SU-DHL-6 (cell line): Measurements from ENCODE around the gene APRT.

Source experiments
- H2AFZ ChIP-seq: fragments of 200-600 bp; sonication (generic); 2 replicates; pipeline ENCODE4 v1.6.1; 2014; ENCODE audit warnings: low read depth, mild to moderate bottlenecking, moderate library complexity, mixed read lengths, antibody characterized with exemption, low read length; ENCODE audit not compliant: severe bottlenecking
- H3F3A ChIP-seq: fragments of 200-600 bp; shearing (Covaris generic); 2 replicates; pipeline ENCODE4 v1.6.0; 2016; ENCODE audit warnings: antibody characterized with exemption, mild to moderate bottlenecking; ENCODE audit not compliant: insufficient read depth
- H3K27ac ChIP-seq: fragments of 200-600 bp; sonication (generic); 2 replicates; pipeline ENCODE4 v1.5.1; 2016; ENCODE audit warnings: low read depth, mild to moderate bottlenecking, low read length, moderate library complexity, mixed read lengths
- H3K27me3 ChIP-seq: fragments of 200-600 bp; sonication (generic), shearing (Covaris generic); 2 replicates; pipeline ENCODE4 v1.6.0; 2014; ENCODE audit warnings: mild to moderate bottlenecking, low read length
- H3K36me3 ChIP-seq: fragments of 200-600 bp; sonication (generic); 2 replicates; pipeline ENCODE4 v1.6.1; 2014; ENCODE audit warnings: mild to moderate bottlenecking, low read length, mixed read lengths
- H3K4me2 ChIP-seq: fragments of 300-600, 200-600 bp; shearing (Covaris generic), sonication (generic); 2 replicates; pipeline ENCODE4 v1.6.0; 2014; ENCODE audit warnings: low read length, low read depth, mild to moderate bottlenecking; ENCODE audit not compliant: poor library complexity, severe bottlenecking
- H3K4me3 ChIP-seq: fragments of 200-600 bp; sonication (generic); 2 replicates; pipeline ENCODE4 v1.5.1; 2014; ENCODE audit warnings: antibody characterized with exemption, low read length, mild to moderate bottlenecking, mixed read lengths; ENCODE audit not compliant: insufficient read depth, poor library complexity, severe bottlenecking
- H3K79me2 ChIP-seq: fragments of 200-600 bp; sonication (generic); 2 replicates; pipeline ENCODE4 v1.6.1; 2014; ENCODE audit warnings: mild to moderate bottlenecking, low read length, moderate library complexity; ENCODE audit not compliant: insufficient read depth
- H3K9ac ChIP-seq: fragments of 200-600 bp; sonication (generic); 2 replicates; pipeline ENCODE4 v1.7.0; 2014; ENCODE audit warnings: mild to moderate bottlenecking, low read length
- H3K9me2 ChIP-seq: fragments of 200-600 bp; sonication (generic); replicated peaks from 2 replicates; pipeline ENCODE4 v1.6.1; 2014; ENCODE audit warnings: low read length; ENCODE audit not compliant: insufficient read depth
- H3K9me3 ChIP-seq: fragments of 200-600 bp; sonication (generic); 2 replicates; pipeline ENCODE4 v1.6.1; 2014; ENCODE audit warnings: low read length, mixed read lengths; ENCODE audit not compliant: insufficient read depth
- H4K20me1 ChIP-seq: fragments of 200-600 bp; sonication (generic); 2 replicates; pipeline ENCODE4 v1.6.1; 2014; ENCODE audit warnings: low read depth, mild to moderate bottlenecking, antibody characterized with exemption, low read length, moderate library complexity, mixed read lengths
- EZH2phosphoT487 ChIP-seq: fragments of 200-600 bp; sonication (generic), shearing (Covaris generic); conservative IDR thresholded peaks from 2 replicates; pipeline ENCODE4 v1.6.1; 2018; ENCODE audit warnings: mild to moderate bottlenecking, antibody characterized with exemption, low read length, moderate library complexity, mixed read lengths
- TF ChIP-seq, protein P1 (sequence below): fragments of 200-600 bp; sonication (generic); IDR thresholded peaks from one replicate; pipeline ENCODE4 v1.5.1; 2017; ENCODE audit warnings: antibody characterized with exemption, mild to moderate bottlenecking, low read length, moderate library complexity; ENCODE audit not compliant: insufficient read depth, poor library complexity, severe bottlenecking

The APRT gene

GRCh38 chr16:88819126-88819525 lies 7.4 kb upstream of the APRT start:
- no peak overlapping the region for H3K27ac ChIP-seq
- no peaks in the 10 kb centered on the region for H3K9me3 ChIP-seq
- H3K79me2 ChIP-seq: no peaks in the 10 kb centered on the region
- H4K20me1 ChIP-seq: no peaks in the 10 kb centered on the region
- H3F3A ChIP-seq: no peaks in the 10 kb centered on the region
- H3K4me3 ChIP-seq: no peak overlapping the region
- no peaks in the 10 kb centered on the region for H3K9me2 ChIP-seq
- TF ChIP-seq EZH2phosphoT487: no peak
- TF ChIP-seq, protein P1, sequence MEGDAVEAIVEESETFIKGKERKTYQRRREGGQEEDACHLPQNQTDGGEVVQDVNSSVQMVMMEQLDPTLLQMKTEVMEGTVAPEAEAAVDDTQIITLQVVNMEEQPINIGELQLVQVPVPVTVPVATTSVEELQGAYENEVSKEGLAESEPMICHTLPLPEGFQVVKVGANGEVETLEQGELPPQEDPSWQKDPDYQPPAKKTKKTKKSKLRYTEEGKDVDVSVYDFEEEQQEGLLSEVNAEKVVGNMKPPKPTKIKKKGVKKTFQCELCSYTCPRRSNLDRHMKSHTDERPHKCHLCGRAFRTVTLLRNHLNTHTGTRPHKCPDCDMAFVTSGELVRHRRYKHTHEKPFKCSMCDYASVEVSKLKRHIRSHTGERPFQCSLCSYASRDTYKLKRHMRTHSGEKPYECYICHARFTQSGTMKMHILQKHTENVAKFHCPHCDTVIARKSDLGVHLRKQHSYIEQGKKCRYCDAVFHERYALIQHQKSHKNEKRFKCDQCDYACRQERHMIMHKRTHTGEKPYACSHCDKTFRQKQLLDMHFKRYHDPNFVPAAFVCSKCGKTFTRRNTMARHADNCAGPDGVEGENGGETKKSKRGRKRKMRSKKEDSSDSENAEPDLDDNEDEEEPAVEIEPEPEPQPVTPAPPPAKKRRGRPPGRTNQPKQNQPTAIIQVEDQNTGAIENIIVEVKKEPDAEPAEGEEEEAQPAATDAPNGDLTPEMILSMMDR: no peak
- H3K27me3 ChIP-seq: no peaks in the 10 kb centered on the region
- no peak overlapping the region for H3K4me2 ChIP-seq
- no peak overlapping the region for H2AFZ ChIP-seq
- H3K9ac ChIP-seq: no peak overlapping the region
- no peaks in the 10 kb centered on the region for H3K36me3 ChIP-seq

DNA sequence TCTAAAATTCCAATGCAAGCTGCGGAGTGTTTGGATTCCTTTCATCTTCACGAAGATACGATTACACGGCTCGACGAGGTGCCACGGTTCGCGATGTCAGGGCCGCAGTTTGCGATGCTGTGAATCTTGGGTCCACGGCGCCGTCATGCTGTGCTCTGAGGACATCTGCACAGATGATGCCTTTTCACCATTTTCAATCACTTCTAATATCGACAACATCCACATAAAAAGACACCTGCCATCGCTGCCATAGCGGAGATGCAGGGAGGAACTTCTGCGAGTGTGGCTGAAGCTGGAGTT lies 6.8 kb upstream of the APRT start:
- no peaks in the 10 kb centered on the region for H3K79me2 ChIP-seq
- H3K36me3 ChIP-seq: no peaks in the 10 kb centered on the region
- H3F3A ChIP-seq: no peaks in the 10 kb centered on the region; the same call in 1 of the 2 replicates
- no peaks in the 10 kb centered on the region for H4K20me1 ChIP-seq
- H3K9ac ChIP-seq: no peak overlapping the region
- no peaks in the 10 kb centered on the region for H3K9me3 ChIP-seq
- no peaks in the 10 kb centered on the region for H3K9me2 ChIP-seq
- no peak overlapping the region for H3K27ac ChIP-seq
- H3K4me3 ChIP-seq: no peak overlapping the region
- no peak overlapping the region for H2AFZ ChIP-seq
- H3K4me2 ChIP-seq: no peak overlapping the region
- no peak for TF ChIP-seq EZH2phosphoT487
- TF ChIP-seq, protein P1: no peak
- no peaks in the 10 kb centered on the region for H3K27me3 ChIP-seq

DNA sequence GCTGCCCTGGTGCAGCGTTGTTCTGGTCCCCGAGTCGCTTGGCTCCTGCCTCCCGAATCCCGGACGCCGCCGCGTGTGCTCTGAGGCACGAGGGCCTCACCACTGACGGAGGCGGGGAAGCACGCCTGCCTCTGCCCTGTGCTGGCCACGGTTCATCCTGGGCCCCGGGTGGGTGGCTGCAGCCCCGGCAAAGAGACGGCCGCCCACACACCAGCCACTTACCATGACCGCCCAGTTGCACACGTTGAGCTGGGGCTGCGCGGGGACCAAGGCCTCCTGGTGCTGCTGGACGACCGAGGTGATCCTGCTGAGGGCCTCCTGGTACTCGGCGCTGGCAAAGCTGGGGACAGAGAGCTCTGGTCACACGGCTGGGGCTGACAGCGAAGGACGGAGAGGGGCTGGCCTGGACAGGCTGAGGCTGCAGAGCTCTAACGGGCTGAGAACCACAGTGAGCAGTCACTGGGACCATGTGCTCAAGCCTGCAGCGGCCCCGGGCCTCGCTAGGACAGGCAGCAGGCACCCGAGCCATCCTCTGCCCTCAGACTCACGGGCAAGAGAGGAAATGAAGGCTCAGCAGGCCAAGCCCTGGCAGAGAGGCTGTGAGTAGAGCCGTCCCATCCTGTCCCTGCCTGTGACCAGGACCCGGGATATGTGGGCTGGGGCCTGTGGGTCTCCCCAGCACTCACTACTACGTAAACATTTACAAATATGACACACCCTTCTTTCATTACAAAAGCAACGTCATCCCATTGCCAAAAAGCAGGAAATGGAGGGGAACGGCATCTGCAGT lies 6.3 kb upstream of the APRT start:
- no peak overlapping the region for H3K9ac ChIP-seq

More for the DNA sequence above, 6.3 kb upstream of the APRT start:
- TF ChIP-seq, protein P1: no peak
- TF ChIP-seq EZH2phosphoT487: no peak
- no peaks in the 10 kb centered on the region; the same call in 1 of the 2 replicates for H3F3A ChIP-seq
- no peaks in the 10 kb centered on the region for H3K9me2 ChIP-seq
- H3K79me2 ChIP-seq: no peaks in the 10 kb centered on the region
- H3K36me3 ChIP-seq: no peaks in the 10 kb centered on the region
- H2AFZ ChIP-seq: no peak overlapping the region
- H4K20me1 ChIP-seq: no peaks in the 10 kb centered on the region
- H3K4me3 ChIP-seq: no peak overlapping the region
- H3K27me3 ChIP-seq: no peaks in the 10 kb centered on the region
- no peak overlapping the region for H3K4me2 ChIP-seq
- H3K27ac ChIP-seq: no peak overlapping the region
- H3K9me3 ChIP-seq: no peaks in the 10 kb centered on the region
